RWPE2 (cell line): ENCODE results near the gene RAE1.

Experiments
- ATAC-seq: fragments of 200-7000 bp; cut with Tn5 transposase; 3 replicates; pipeline ENCODE4 v1.9.1; 2021; ENCODE audit warnings: low read depth
- DNase-seq: peaks from one replicate; pipeline ENCODE4 v3.0.0-alpha.2; 2020; ENCODE audit warnings: low spot score
- H3K27ac ChIP-seq: fragments of 450-650 bp; 2 replicates; pipeline ENCODE4 v1.5.1; 2017; ENCODE audit warnings: mild to moderate bottlenecking; ENCODE audit not compliant: poor library complexity, severe bottlenecking
- H3K27me3 ChIP-seq: fragments of 250-450 bp; sonication (Bioruptor Pico); 2 replicates; pipeline ENCODE4 v1.5.1; 2021; ENCODE audit warnings: mild to moderate bottlenecking, moderate library complexity; ENCODE audit not compliant: insufficient read depth, poor library complexity, severe bottlenecking
- H3K36me3 ChIP-seq: fragments of 250-450 bp; sonication (Bioruptor Pico); 2 replicates; pipeline ENCODE4 v1.5.1; 2020; ENCODE audit warnings: low read depth, mild to moderate bottlenecking, moderate library complexity
- H3K4me1 ChIP-seq: fragments of 250-450 bp; sonication (Bioruptor Pico); 2 replicates; pipeline ENCODE4 v1.5.1; 2021; ENCODE audit warnings: mild to moderate bottlenecking, moderate library complexity; ENCODE audit not compliant: insufficient read depth, poor library complexity, severe bottlenecking
- H3K4me3 ChIP-seq: fragments of 250-450 bp; sonication (Bioruptor Pico); 2 replicates; pipeline ENCODE4 v1.5.1; 2021; ENCODE audit warnings: mild to moderate bottlenecking, moderate library complexity; ENCODE audit not compliant: severe bottlenecking
- H3K9me3 ChIP-seq: fragments of 250-450 bp; sonication (Bioruptor Pico); 2 replicates; pipeline ENCODE4 v1.5.1; 2021; ENCODE audit warnings: mild to moderate bottlenecking, moderate library complexity; ENCODE audit not compliant: severe bottlenecking
- TF ChIP-seq, protein P1 (sequence below): fragments of 450-650 bp; IDR thresholded peaks from one replicate; pipeline ENCODE4 v1.5.1; 2017; ENCODE audit warnings: mild to moderate bottlenecking, moderate library complexity; ENCODE audit not compliant: poor library complexity, severe bottlenecking

RAE1 gene

DNA sequence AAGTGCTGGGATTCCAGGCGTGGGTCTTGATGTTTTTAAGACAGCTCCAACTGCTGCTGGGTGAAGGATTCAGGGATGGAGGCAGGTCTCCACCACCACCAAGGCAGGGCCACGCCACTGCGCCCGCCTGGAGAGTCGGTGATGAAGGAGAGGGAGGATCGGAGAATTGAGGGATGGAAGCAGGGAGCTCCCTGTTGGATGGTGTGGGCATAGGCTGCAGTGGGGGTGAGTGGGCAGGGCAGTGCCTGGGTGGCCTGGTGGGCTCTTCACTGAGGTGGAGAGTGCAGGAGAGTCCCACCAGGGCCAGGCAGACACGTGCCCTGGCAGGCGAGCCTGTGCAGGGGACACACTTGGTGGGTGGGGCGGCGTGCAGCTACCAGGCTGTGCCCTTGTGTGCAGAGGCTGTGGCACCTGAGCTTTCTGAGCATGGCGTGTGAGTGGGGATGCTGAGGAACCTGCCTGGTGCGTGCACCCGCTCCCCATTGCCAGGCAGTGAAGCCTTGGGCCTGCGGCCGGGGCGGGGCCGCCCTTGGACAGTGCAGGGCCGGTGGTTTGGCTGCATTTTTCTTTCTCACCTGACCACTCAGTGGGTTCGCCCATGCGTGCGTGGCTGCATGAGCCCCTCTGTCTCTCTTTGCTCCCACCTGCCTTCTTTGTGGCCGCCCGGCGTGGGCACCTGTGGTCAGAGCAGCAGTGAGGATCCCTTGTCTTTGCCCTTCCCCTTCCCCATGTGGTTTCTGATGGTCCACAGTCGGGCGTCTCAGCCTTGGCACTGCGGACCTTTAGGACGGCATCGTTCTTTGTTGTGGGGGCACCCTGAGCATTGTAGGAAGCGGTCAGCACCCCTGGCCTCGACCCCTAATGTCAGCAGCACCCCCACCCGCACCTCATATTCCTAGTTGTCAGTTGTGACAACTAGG, 51.4 kb downstream of the RAE1 start:
- TF ChIP-seq, protein P1, sequence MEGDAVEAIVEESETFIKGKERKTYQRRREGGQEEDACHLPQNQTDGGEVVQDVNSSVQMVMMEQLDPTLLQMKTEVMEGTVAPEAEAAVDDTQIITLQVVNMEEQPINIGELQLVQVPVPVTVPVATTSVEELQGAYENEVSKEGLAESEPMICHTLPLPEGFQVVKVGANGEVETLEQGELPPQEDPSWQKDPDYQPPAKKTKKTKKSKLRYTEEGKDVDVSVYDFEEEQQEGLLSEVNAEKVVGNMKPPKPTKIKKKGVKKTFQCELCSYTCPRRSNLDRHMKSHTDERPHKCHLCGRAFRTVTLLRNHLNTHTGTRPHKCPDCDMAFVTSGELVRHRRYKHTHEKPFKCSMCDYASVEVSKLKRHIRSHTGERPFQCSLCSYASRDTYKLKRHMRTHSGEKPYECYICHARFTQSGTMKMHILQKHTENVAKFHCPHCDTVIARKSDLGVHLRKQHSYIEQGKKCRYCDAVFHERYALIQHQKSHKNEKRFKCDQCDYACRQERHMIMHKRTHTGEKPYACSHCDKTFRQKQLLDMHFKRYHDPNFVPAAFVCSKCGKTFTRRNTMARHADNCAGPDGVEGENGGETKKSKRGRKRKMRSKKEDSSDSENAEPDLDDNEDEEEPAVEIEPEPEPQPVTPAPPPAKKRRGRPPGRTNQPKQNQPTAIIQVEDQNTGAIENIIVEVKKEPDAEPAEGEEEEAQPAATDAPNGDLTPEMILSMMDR = no peak
- no peaks in the 10 kb centered on the region for H3K4me1 ChIP-seq
- no peaks in the 10 kb centered on the region for H3K27me3 ChIP-seq
- no peaks in the 10 kb centered on the region for H3K9me3 ChIP-seq
- H3K27ac ChIP-seq = no peak overlapping the region
- DNase-seq = no peak
- ATAC-seq = no peak
- peaks cover under 1% of the 10 kb centered on the region for H3K36me3 ChIP-seq
- no peak overlapping the region for H3K4me3 ChIP-seq

DNA sequence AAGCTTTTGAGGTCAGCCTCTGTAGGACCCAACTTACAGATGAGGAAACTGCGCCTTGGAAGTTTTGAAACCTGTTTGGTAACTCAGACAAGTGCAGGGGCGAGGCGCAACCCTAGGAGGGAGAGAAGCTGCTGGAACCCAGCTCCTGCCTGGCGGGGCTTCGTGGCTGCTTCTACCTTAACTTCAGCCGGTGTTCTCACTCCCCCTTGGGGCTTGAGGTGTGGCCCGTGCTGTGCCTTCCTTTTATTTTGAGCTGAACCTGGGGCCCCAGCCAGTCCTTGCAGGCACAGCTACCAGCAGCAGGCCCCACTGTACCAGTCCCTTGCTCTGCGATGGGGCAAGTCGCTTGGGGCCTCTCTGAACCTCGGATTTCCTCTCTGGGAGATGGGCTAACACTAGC, 52.2 kb downstream of the RAE1 start:
- TF ChIP-seq, protein P1 = no peak
- ATAC-seq (no peak), DNase-seq (no peak)
- Histone ChIP-seq H3K4me1 (no peaks in the 10 kb centered on the region), H3K36me3 (peaks cover 2% of the 10 kb centered on the region; the same call in 1 of the 2 replicates), H3K4me3 (no peak overlapping the region), H3K27me3 (no peaks in the 10 kb centered on the region), H3K9me3 (no peaks in the 10 kb centered on the region), H3K27ac (no peak overlapping the region)

DNA sequence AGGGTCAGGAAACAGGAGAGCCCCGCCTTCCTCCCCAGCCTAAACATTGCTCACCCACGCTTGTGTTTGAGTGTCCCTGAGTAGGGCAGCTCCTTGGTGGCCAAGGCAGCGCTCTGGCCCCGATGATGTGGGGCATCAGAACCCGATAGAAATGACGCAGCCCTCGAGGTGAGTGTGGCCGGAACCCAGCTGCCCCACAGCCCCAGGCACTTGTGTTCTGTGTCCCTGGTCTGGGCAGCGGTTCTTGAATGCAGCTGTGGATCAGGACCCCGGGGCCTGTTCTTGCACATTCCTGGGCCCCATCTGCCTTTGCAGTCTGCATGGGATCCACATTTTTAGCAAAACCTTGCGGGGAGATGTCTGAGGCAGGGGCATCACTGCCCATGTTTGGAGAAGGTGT, 53.0 kb downstream of the RAE1 start:
- no peak for DNase-seq
- Histone ChIP-seq H3K36me3 (peaks cover 10% of the 10 kb centered on the region; the same call in 1 of the 2 replicates), H3K9me3 (no peaks in the 10 kb centered on the region), H3K27ac (no peak overlapping the region), H3K4me3 (no peak overlapping the region), H3K27me3 (no peaks in the 10 kb centered on the region), H3K4me1 (no peaks in the 10 kb centered on the region)
- TF ChIP-seq, protein P1 = no peak
- ATAC-seq = no peak

- Histone ChIP-seq H3K27ac (no peak overlapping the region), H3K4me3 (no peak overlapping the region), H3K36me3 (peaks cover 10% of the 10 kb centered on the region; the same call in 1 of the 2 replicates), H3K9me3 (no peaks in the 10 kb centered on the region), H3K27me3 (no peaks in the 10 kb centered on the region), H3K4me1 (no peaks in the 10 kb centered on the region)
- DNase-seq = no peak
- ATAC-seq = no peak
- TF ChIP-seq, protein P1 = no peak
These were observed 53.5 kb downstream of the RAE1 start for GRCh38 chr20:57404419-57405072.
